ENCODE results near the gene VAMP5.
A peak's percentile ranks its signal among the peaks of the same experiment; 100 is the strongest.
"Not testable (repeated sequence)": the region's sequence is repeated elsewhere in the genome, so short reads cannot be mapped to it uniquely, and the experiment has no call there.

Gene VAMP5

DNA sequence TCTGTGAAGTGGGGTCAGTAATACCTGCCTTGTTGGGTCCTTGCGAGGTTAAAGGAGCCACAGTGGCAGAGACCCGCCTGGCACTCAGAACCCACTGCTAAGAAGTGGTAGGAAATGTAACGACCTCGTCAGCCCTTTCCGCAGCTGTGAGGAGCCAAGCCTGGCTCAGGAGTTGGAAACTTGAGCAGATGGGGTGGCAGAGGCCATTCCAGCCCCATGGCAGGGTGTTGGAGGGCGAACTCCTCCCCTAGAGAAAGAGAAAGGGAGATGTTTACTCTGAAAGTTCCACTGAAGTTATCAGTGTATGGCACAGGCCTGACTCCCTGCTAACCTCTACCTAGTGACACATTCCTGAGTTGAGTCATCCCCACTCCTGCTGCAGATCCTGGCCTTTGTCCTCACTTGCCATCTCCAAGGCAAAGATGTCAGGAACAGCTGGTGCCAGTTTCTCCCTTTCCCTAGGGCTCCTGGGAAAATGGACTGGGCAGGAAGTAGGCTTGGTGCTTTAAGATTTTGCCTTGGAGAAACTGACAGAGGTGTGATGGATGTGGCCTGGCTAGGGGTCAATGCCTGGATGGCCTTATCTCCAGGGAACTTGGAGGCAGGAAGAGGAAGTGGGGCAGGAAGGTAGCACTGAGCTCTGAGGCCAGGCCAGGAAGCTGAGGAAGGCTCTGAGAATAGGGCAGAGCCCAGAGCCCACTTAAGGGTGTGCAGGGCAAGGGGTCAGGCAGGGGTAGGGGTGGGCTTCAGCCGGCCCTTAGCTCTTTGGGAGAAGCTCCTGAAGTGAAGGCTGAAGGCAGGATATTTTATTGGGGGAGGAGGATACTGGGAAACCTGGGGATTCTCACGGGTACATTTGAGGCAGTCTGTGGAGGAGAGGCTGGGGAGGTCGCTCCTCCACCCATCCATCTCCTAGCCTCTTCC is 888 bp downstream of the VAMP5 start:
- no peak for DNase-seq

DNA sequence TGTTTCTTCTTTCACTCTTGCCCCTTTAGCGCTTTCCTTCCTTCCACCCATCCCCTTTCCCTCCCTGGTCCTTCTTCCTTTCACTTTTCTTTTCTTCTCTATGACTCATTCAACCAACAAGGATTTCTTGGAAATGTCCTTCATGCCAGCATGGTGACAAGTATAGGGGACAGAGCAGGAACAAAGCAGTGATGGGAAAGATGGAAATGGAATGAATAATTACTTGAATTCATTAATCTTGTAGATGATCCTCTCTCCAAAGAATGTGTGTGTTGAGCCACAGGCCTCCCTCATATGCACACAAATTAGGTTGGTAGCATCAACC is 1.5 kb downstream of the VAMP5 start:
- no peak for DNase-seq

DNA sequence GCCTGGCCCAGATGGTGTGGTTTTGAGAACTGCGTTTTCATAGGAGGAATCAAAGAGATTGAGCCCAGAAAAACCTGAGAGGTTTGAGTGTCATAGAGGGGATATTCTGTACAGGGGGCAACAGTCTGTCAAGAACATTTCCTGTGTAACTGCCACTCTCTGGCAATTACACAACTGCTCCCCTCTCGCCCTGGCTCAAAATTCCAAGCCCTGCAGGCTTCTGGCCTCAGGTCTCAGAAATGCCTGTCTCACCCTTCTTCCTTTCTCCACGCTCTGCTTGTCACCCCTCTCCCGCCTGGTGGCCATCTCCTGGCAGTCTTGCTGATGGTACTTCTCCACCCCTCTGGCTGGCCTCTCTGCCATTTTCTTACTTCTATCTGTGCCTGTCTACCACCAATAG is 4.0 kb downstream of the VAMP5 start:
- DNase-seq = no peak

DNA sequence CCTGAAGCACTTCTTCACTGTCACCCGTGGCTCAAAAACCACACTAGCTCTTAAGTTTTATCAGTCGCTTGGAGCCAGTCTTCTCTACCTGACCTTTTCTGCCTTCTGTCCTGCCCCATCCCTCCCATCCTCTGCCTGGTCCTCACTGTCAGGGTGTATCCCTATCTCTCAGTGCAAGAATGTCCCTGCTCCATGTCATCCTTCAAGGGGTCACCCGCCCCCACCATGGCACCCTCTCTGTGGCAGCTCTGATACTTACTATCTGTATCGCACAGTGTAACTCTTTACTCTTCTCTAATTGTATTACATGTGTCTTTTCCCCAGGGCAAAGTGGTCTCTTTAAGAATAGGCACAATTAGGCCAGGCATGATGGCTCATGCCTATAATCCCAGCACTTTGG is 4.4 kb downstream of the VAMP5 start:
- DNase-seq = no peak

DNA sequence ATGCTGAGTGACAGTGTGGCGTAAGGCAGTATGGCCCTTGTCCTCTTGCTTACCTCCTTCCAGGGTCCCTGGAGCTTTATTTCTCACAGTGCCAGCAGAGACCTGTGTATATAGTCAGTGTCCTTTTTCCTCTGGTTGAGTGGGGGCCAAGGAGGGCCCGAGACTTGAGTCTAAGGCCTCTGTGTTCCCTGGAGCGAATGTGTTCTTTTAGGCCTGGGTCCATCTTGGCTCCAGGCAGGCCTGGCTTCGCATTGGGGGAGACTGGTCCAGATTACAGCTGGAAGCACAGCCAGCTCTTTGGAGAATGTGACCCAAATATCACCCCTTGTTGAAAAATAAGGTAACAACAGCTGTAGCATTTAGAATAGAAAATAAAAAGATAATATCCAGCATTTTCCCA is 5.0 kb downstream of the VAMP5 start:
- no peak for DNase-seq

DNA sequence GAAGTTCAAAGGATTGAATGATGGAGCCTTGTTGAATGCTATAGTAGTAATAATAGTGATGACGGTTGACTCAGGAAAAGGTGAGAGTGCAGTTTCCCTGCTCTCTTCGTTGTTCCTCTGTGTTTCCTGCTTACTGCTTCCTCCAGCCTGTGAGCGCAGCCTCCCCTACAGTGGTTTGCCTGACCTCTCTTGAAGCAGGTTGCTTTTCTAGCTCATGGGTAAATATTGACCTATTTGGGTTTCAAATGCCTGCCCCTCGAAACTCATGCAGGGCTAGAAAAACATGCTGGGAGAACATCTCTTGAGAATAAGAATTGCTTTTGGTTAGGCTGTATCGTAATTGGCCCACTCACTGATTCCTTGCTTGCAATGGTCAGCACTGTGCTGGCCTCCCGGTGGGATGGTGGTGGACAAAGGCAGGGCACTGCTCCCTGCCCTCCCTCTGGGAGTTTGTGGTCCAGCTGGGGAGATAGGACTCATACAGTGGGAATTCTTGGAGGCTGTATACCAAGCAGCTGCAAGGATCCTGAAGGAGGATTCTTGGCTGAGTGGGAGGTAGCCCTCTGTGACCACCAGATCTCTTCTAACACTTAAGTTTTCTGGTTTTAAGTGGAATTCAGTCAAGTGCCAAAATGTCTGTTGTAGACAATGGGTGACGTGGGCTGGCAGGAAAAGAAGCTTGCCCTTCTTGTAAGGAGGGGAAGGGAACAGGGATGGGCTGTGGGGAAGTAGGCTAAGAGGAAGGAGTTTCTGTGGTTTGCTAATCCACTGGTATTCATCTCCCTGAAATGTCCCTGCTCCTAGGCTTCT is 6.0 kb downstream of the VAMP5 start:
- DNase-seq = peak; percentile 27

DNA sequence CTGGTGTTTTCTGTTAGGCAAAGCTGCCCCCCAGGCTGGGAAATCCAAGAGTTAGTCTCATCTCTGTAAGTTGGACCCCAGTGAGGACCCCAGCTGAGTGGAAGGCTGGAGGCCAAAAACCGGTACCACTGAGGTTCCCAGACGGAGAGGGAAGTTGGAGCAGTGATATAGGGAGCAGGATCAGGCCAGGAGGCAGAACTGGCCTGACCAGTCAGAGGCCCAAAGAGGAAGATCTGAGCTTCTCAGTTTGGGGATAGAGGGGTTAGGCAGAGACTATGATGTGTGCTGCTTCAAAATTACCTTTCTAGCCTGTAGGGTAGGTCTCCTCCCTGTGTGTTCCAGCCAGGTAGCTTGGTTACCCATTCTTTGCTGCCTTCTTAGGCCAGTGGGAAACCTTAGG is 6.7 kb downstream of the VAMP5 start:
- DNase-seq = no peak

DNA sequence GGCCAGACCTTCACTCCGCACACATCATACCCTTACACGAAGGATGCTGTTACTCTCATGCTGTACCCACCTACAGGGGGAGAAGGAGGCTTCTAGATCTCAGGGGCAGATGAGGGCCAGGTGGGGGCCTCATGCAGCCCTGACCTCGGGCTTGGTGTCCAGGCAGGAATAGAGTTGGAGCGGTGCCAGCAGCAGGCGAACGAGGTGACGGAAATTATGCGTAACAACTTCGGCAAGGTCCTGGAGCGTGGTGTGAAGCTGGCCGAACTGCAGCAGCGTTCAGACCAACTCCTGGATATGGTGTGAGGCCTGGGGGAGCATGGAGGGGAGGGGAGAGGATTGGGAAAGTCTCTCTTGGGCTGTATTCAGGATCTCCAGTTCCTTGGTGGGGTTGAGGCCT is 7.3 kb downstream of the VAMP5 start:
- no peak for DNase-seq

DNA sequence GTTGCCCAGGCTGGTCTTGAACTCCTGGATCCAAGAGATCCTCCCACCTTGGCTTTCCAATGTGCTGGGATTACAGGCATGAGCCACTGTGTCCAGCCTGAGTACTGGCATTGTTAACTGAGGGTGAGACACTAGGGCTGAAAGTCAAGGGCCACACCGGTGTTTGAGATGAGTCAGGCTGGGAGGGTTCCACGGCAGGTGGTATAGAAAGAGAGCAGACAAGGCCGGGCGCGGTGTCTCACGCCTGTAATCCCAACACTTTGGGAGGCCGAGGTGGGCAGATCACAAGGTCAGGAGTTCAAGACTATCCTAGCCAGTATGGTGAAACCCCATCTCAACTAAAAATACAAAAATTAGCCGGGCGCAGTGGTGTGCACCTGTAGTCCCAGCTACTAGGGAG is 8.1 kb downstream of the VAMP5 start:
- DNase-seq = not testable (repeated sequence)

DNA sequence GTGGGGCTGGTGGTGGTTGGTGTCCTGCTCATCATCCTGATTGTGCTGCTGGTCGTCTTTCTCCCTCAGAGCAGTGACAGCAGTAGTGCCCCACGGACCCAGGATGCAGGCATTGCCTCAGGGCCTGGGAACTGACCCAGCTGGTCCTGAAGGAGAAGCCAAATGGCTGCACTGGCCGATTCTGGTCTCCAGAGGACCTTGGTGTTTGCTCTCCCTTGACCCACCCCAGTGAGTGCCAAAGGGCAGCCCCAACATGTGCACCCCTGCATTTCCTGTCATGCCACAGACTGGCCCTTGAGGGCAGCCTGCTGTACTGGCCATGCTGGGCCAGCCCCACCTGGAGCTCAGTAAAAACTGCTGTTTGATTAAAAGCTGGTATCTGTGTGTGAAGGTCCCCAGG is 8.8 kb downstream of the VAMP5 start:
- DNase-seq = no peak

DNA sequence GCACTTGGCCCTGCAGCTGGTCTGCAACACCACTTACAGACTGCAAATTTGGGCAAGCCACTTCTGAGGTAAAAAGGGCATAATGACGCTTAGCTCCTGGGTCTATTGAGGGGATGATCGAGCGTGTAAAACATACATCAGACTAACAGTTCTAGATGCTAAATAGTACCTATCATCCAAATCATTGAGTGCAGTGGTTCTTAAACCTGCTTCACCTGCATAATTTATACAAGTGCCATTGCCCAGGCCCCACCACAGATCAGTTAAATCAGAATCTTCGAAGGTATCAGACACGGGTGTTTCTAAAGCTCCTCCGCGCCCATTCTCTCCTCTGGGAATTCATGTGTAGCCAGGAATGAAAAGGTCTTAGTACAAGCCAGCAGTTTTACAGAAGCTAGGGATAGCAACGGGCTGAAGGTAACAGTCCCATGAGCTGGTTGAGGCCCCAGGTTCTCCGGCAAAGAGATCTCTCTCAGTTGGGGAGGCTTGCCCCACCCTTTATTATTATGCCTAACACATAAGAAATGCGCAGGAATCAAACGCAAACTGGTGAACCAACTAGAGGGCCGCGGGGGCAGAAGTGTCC is 10.6 kb downstream of the VAMP5 start:
- DNase-seq = no peak

DNA sequence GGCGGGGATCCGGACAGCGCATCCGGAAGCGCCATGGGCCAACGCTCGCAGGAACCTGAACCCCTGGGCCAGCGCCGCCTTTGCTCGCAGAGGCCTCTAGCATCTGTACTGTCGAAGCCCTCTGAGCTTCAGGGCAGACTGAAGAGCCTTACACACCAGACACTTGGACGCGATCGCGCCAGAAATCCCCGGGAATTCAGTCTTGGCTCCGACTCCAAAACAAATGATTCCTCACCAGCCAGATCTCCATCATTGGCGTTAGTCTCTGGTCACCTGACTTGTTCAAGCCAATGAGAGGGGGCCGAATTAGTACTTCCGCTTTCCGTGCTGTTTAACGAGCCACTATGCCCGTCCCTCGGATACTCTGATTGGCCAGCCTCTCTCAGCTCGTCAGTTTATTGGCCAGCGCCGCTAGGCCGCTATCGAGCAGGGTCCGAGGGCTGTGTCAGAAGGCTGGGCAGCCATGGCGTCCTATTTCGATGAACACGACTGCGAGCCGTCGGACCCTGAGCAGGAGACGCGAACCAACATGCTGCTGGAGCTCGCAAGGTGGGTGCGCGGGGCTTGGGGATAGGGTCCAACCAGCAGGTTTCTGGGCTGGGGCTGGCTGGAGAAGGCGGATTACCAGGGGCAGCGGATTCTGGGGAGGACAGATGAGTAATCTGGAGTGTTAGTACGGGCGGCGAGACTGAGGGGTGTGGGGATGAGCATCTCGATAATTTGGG is 11.2 kb downstream of the VAMP5 start, which contains the start of gene RNF181:
RNF181 (plus strand) TSS at position 445 of the 725 bp plus-strand sequence; CDS start at position 464, 19 bp downstream.
- peak; percentile 94 for DNase-seq

DNA sequence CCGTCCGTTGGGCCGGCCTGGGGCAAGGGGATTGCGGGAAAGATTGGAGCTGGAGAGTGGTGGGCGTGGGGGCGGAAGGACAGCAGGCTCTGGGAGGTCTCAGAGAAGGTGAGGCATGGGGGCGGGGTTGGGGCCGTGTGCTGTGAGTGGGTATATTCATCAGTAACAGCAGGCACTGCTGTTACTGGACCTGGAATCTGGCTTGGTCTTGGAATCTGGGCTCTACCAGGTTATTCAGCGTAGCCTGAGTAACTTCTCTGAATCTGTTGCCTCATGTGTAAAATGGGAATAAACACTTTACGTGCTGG is 11.7 kb downstream of the VAMP5 start:
- DNase-seq = no peak

DNA sequence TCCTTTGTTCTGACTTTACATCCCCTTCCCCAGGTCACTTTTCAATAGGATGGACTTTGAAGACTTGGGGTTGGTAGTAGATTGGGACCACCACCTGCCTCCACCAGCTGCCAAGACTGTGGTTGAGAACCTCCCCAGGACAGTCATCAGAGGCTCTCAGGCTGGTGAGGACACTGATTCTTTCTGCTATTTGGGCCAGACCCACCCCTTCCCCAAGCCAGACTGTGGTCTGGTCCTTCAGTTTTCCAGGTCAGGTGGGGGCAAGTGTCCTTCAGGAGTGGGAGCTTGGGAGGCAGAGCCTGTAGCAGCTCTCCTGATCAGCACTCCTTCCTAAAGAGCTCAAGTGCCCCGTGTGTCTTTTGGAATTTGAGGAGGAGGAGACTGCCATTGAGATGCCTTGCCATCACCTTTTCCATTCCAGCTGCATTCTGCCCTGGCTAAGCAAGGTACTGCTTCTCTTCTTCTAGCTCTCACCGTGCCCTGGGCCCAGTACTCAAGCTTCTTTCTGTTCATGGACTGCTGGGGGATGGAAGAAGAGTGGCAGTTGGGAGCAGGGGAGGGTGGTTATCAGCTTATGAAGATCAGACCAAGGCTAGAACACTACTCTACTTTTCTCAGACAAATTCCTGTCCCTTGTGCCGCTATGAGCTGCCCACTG is 12.4 kb downstream of the VAMP5 start:
- no peak for DNase-seq

DNA sequence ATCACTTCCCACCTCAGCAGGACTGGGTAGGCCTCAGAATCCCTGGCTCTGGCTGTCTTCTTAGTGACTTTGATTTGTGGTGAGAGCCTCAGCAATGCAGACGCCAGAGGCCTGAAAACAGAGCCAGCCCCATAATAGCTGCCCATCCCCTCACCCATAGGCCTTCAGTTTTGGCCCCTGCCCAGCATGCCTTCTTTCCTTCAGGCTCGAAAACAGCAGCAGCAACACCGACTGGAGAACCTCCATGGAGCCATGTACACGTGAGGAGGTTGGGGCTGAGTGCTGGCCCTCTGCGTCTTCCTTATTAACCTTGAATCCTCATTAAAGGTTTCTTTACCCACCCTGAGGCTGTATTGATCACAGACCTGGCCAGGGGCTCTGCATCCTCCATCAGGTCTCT is 13.0 kb downstream of the VAMP5 start:
- DNase-seq = no peak

DNA sequence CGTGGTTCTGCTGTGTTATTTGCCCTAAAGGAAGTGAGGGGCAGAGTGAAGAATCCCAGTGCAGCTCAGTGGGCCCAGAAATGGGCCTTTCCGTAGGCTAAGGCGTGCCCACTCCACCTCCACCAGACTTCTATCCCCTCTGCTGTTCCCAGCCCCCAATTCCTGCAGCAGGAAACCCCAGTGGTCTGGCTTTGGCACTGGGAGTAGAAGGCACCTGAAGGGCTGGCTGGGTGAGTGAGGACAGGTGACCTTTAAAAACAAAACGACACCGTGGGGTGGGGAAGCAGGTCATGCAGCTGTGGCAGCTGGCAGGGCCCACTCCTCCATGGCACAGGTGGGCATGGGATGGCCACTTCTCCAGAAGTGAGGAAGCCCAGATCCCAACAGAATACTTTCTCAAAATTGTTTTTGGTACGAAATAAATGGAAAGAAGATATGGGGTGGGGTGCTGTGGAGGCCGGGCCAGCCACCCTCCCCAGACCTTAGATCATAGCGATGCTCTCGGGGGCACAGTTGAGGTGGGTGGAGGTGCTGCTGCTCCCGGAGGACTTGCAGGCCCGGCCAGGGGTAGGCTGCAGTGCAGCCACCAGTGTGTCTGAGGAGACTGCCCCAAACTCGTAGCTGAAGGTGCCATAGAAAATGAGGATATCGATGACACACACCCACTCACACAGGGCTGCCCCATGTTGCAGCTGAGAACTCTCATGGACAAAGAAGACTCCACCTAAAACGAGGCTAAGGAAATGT is 14.5 kb downstream of the VAMP5 start:
- no peak for DNase-seq

DNA sequence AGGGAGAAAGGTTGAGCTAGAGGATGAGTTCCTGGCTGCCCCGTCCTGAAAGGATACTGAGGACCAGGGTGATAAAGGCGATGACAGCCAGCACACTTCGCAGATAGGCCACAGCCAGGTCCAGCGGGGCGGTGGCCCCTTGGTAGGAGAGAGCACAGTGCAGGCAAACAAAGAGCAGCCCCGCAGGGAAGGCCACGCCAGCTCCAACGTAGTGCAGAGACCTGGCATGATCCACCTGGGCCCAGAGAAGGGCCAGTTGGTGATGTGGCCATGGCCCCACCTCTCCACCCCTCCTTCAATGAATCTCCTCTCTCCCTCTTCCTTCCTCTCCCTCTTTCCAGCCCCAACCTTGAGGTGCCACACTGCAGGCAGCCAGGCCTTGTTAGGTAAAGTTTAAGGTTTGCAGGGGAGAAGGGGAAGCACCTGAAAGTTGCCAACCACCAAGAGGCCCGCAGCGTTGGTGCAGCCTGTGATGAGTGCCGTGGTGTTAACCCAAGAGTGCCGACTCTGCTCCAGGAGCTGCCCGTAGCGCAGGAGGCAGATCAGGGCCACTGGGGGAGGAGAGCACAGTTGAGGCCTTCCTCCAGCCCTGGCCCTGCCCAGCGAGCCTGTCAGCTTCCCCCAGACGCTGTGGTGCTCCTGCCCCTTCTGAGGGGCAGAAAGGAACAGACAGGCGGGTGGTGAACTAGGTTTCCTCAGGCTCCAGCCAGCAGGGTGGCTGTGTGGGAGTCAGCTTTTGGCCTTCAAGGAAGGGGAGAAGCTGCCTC is 15.4 kb downstream of the VAMP5 start:
- DNase-seq = no peak

DNA sequence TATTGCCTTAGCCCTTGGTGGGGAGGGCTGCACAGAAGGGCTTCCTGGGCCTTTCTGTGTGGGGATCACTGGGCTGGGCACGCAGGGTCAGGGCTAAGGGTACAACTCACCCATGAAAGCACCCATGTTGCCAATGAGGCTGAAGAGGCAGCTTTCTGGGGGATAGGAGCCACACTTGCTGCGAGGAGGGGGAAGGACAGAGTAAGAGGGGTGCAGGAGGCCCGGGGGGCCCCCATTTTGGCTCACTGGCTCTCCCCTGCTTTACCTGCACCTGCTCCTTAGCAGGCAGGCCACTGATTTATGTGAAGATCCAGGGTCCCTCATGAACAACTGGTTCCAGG is 16.0 kb downstream of the VAMP5 start:
- no peak for DNase-seq

DNA sequence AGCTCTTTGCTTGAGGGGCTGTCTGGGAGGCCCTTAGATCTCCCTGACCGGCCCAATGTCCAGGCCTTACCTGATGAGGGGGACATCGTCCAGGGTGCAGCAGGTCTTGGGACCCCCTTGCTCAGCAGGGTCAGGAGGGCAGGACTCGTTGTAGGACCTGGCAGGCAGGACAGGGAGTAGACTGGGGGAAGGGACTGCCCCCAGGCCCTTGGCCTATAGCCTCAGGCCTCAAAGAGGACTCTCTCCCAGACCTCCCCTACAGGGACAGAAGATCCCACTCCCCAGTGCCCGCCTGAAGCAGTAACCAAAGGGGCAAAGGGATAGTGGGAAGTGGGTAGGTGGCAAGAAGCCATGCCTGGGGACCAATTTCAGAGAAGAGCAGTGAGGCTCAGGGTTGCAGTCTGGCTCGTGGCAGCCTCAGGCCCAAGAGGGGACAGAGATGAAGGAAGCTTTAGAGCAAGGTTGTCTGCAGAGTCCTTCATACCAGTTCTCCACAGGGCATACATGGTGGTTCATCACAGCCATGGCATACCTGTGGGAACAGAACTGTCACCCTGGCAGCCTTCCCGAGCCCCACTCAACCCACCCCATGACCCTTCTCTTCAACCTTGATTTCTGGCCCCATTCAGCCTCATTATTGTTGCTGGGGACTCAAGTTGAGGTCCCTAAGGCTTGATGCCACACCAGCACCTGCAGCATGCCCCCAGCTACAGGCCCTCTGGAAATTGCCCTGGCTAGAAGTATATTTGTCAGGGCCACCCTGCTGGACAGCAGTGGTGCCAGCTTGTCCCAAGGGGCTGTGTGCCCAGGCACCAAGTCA is 16.9 kb downstream of the VAMP5 start:
- DNase-seq = no peak

DNA sequence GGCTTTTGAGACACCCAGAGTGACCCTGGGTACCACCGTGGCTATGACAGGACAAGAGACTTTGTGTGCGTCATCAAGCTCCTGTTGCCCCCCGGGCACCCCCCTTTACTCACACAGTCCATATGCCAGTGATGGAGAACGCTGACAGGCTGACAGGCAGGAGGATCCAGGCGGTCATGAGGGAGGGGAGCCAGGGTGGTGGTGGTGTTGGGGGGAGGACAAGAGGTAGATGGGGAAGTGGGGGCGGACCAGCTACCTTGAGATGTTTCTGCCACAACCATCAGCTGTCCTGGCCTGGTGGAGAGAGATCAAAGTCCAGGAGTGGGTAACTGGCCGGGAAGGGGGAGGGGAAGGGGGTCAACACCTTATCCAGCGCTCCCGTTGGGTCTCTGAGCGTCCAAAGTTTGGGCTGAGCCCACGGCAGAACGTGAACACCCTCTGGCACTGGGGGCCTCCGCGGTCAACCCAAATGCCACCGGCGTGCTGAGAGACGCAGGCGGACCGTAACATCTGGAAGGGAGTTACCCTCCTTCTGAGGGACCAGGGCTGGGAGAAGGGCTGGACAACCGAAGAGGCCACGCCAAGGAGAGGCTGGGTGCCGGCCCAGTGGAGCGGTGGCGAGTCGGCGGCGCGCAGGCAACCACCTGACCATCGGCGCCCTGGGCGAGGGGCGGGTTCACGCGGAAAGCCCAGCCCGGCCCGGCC is 17.7 kb downstream of the VAMP5 start:
- DNase-seq = no peak

Measured in NCI-H2029 treated with DMSO at 0.1 percent for 48 hours (cell line).